K562 (cell line): Measurements from ENCODE around the gene SUSD3. TPM values are rescaled to one million over a fixed set of nuclear protein-coding genes. Genes with fewer than 3 reads are reported as not detected.

ENCODE experiments used
- CBFB ChIP-seq: sonication (generic); formaldehyde crosslinking; IDR thresholded peaks from 2 replicates; pipeline ENCODE4 v1.4.0; 2020; ENCODE audit warnings: mild to moderate bottlenecking, missing genetic modification reagents
- COPS2 ChIP-seq: fragments of 450-650 bp; conservative IDR thresholded peaks from 2 replicates; pipeline ENCODE4 v1.6.1; 2016; ENCODE audit warnings: mild to moderate bottlenecking, moderate library complexity
- MCM3 ChIP-seq: fragments of 450-650 bp; IDR thresholded peaks from 2 replicates; pipeline ENCODE4 v1.6.1; 2016
- TAF7 ChIP-seq: fragments of 450-650 bp; IDR thresholded peaks from 2 replicates; pipeline ENCODE4 v1.6.1; 2016; ENCODE audit warnings: missing genetic modification characterization, missing compliant biosample characterization
- ZNF639 ChIP-seq, 2 experiments: fragments of 200-800 bp in 1 of 2; sonication (Bioruptor generic) in 1 of 2; sonication (generic) in 1 of 2; formaldehyde crosslinking in 1 of 2; IDR thresholded peaks in 1 of 2; conservative IDR thresholded peaks in 1 of 2; 2 replicates each; pipeline versions ENCODE4 v1.5.0 to v1.6.1; 2016 to 2020; ENCODE audit warnings: missing compliant biosample characterization in 1 of 2, missing genetic modification characterization in 1 of 2, missing genetic modification reagents in 1 of 2
- polyA plus RNA-seq, 8 experiments: library from polyadenylated mRNA; depleted of rRNA in 4 of 8; stranded (reverse) in 5 of 8; unstranded in 3 of 8; fragments of >200 nt; fragmentation: Nextera tagmentation in 2 of 8; fragmentation: Illumina TruSeq in 1 of 8; extraction: Ambion mirVana in 2 of 8; extraction: Trizol in 1 of 8; gene quantifications; 2 replicates each; pipeline versions ENCODE4 v1.2.1 to v1.2.3, GENCODE V29; 2011 to 2014; ENCODE audit warnings: inconsistent platforms in 1 of 8, missing spikeins in 1 of 8
- total RNA-seq, 7 experiments: library from RNA; depleted of rRNA in 6 of 7; stranded (reverse); fragments of >200 nt in 6 of 7; fragmentation: Illumina TruSeq in 2 of 7; extraction: Trizol in 2 of 7; gene quantifications; 2 replicates each; pipeline versions ENCODE4 v1.2.1 to v1.2.3, GENCODE V29; 2011 to 2021; ENCODE audit warnings: low replicate concordance in 1 of 7
- TF ChIP-seq, protein P1 (sequence below): fragments of 250-450 bp; sonication (Bioruptor Pico); IDR thresholded peaks from 2 replicates; pipeline ENCODE4 v1.8.0; 2021; ENCODE audit warnings: moderate library complexity, mild to moderate bottlenecking, inconsistent platforms
- TF ChIP-seq, protein P2 (sequence below): IDR thresholded peaks from 2 replicates; pipeline ENCODE4 v1.6.1; 2011; ENCODE audit warnings: borderline replicate concordance, low read depth, mild to moderate bottlenecking, moderate library complexity, low read length; ENCODE audit not compliant: insufficient read depth, poor library complexity, severe bottlenecking

SUSD3 gene
- total and polyA plus RNA-seq, 9 of the 15 experiments (the other 6 are each of a cell fraction or from before 2014, with no cell fraction given), result 1.3 to 21.7 (median 11.4) TPM

DNA sequence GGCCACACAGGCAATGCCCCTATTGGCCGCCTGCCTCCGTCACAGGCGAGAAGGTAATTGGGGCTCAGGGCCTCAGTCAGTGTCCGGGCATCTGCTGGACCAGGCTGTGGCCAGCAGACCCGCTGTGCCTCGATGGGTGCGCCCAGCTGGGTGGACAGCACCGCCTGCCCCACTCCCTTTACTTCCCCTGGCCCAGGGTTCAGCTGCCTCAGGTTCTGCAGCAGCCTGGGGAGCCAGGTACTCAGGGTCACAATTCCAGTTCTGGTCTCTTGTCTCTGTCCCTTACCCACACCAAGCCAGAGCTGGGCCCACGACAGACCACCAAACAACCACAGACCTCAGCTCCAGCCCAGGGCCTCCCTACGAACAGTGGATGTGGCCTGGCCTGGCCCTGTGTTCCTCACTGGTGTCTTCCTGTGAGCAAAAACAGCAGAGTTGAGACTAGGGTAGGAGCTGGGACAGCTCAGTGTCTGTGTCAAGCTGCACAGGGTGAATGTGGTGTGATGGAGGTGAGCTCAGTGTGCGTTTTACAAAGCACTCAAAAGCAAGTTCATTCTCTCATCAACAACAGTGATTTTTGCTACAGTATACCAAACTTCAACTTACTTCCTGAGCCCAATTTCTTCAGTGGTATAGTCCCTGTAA, 33.4 kb upstream of the SUSD3 start (continued):
- TF ChIP-seq, protein P1, sequence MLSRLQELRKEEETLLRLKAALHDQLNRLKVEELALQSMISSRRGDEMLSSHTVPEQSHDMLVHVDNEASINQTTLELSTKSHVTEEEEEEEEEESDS (CRISPR knock-in tag), result no peak
- TF ChIP-seq TAF7 (tag) (no peak), COPS2 (no peak), ZNF639 (CRISPR knock-in tag; conservative IDR thresholded peaks at IDR 0.05 in 1 of 2, IDR thresholded peaks at IDR 0.05 in 1 of 2) (no peak), CBFB (CRISPR knock-in tag) (no peak), MCM3 (no peak)
- TF ChIP-seq, protein P2, sequence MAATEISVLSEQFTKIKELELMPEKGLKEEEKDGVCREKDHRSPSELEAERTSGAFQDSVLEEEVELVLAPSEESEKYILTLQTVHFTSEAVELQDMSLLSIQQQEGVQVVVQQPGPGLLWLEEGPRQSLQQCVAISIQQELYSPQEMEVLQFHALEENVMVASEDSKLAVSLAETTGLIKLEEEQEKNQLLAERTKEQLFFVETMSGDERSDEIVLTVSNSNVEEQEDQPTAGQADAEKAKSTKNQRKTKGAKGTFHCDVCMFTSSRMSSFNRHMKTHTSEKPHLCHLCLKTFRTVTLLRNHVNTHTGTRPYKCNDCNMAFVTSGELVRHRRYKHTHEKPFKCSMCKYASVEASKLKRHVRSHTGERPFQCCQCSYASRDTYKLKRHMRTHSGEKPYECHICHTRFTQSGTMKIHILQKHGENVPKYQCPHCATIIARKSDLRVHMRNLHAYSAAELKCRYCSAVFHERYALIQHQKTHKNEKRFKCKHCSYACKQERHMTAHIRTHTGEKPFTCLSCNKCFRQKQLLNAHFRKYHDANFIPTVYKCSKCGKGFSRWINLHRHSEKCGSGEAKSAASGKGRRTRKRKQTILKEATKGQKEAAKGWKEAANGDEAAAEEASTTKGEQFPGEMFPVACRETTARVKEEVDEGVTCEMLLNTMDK, result no peak
